ENCODE measurements around the gene PRDX5. TPM values are rescaled to one million over a fixed set of nuclear protein-coding genes. Genes with fewer than 3 reads are reported as not detected.

PRDX5 gene
- polyA plus RNA-seq, 1 donor, result 219 TPM

DNA sequence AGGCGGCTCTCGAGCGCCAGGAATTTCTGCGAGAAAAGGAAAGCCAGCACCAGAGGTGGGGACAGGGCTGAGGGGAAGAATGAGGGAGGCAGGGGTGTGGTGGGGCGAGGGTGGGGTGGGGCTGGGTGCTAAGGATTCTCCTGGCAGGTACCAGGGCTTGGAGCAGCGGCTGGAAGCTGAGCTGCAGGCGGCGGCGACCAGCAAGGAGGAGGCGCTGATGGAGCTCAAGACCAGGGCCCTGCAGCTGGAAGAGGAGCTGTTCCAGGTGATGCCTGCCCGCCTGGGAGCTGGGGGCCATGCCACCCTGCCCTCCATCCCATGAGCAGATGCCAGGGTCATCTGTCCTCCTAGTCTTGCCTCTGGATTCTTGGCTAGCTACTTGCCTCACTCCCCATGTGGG lies 31.5 kb downstream of the PRDX5 start:
- H3K27ac ChIP-seq (ENCODE audit: low read length), result no peak overlapping the region
- whole genome bisulfite sequencing (ENCODE audit: insufficient coverage, low lambda C conversion rate), result no CpG with 5 or more reads among the region's 11 CpGs
- no peaks in the 10 kb centered on the region for H3K27me3 ChIP-seq (ENCODE audit: control insufficient read depth, insufficient read depth, low read length)
- H3K9me3 ChIP-seq (ENCODE audit: control insufficient read depth, low read depth, low read length), result no peaks in the 10 kb centered on the region
- no peaks in the 10 kb centered on the region for H3K36me3 ChIP-seq (ENCODE audit: control insufficient read depth, insufficient read depth, low read length)
- no peak for DNase-seq
- H3K4me3 ChIP-seq (ENCODE audit: low read length), result no peak overlapping the region
- H3K4me1 ChIP-seq (ENCODE audit: control insufficient read depth, insufficient read depth, low read length), result peaks cover under 1% of the 10 kb centered on the region

- no peaks in the 10 kb centered on the region for H3K27me3 ChIP-seq (ENCODE audit: control insufficient read depth, insufficient read depth, low read length)
- H3K9me3 ChIP-seq (ENCODE audit: control insufficient read depth, low read depth, low read length), result no peaks in the 10 kb centered on the region
- H3K4me3 ChIP-seq (ENCODE audit: low read length), result no peak overlapping the region
- peaks cover 11% of the 10 kb centered on the region for H3K4me1 ChIP-seq (ENCODE audit: control insufficient read depth, insufficient read depth, low read length)
- WGBS (ENCODE audit: insufficient coverage, low lambda C conversion rate), result no CpG with 5 or more reads among the region's 18 CpGs
- DNase-seq, result no peak
- H3K27ac ChIP-seq (ENCODE audit: low read length), result no peak overlapping the region
- no peaks in the 10 kb centered on the region for H3K36me3 ChIP-seq (ENCODE audit: control insufficient read depth, insufficient read depth, low read length)
These were observed 33.3 kb downstream of the PRDX5 start for GRCh38 chr11:64351136-64351631.

DNA sequence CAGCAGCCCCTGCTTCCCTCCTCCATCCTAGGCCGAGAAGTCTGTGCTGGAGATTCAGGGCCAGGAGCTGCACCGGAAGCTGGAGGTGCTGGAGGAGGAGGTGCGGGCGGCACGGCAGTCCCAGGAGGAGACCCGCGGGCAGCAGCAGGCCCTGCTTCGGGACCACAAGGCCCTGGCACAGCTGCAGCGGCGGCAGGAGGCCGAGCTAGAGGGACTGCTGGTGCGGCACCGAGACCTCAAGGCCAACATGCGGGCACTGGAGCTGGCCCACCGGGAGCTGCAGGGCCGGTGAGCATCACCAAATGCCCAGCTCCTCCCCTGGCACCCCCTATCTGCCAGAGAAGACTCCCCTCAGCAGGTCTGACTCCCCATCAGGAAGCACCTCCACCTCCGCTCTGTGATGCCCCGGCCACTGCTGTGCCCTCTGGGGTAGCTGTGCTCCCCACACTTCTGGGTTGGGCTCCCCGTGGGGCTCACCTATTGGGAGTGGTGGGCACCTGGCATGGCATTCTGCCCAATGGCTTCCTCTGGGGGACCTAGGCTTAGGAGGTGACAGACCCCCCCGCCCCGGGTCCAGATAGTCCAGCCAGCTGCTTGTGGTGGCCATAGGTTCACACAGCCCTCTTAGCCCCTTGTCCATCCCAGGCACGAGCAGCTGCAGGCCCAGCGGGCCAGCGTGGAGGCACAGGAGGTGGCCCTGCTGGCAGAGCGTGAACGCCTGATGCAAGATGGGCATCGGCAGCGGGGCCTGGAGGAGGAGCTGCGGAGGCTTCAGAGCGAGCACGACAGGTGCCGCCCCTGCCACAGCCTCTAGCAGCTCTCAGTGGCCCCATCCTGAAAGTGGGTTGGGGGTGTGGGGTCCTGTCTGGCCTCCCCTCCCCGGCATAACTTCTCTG lies 34.4 kb downstream of the PRDX5 start:
- no peak overlapping the region for H3K27ac ChIP-seq (ENCODE audit: low read length)
- no peaks in the 10 kb centered on the region for H3K27me3 ChIP-seq (ENCODE audit: control insufficient read depth, insufficient read depth, low read length)
- no peaks in the 10 kb centered on the region for H3K9me3 ChIP-seq (ENCODE audit: control insufficient read depth, low read depth, low read length)
- no peak for DNase-seq
- H3K36me3 ChIP-seq (ENCODE audit: control insufficient read depth, insufficient read depth, low read length), result no peaks in the 10 kb centered on the region
- H3K4me3 ChIP-seq (ENCODE audit: low read length), result no peak overlapping the region
- H3K4me1 ChIP-seq (ENCODE audit: control insufficient read depth, insufficient read depth, low read length), result peaks cover 16% of the 10 kb centered on the region
- WGBS (ENCODE audit: insufficient coverage, low lambda C conversion rate), result no CpG with 5 or more reads among the region's 33 CpGs

DNA sequence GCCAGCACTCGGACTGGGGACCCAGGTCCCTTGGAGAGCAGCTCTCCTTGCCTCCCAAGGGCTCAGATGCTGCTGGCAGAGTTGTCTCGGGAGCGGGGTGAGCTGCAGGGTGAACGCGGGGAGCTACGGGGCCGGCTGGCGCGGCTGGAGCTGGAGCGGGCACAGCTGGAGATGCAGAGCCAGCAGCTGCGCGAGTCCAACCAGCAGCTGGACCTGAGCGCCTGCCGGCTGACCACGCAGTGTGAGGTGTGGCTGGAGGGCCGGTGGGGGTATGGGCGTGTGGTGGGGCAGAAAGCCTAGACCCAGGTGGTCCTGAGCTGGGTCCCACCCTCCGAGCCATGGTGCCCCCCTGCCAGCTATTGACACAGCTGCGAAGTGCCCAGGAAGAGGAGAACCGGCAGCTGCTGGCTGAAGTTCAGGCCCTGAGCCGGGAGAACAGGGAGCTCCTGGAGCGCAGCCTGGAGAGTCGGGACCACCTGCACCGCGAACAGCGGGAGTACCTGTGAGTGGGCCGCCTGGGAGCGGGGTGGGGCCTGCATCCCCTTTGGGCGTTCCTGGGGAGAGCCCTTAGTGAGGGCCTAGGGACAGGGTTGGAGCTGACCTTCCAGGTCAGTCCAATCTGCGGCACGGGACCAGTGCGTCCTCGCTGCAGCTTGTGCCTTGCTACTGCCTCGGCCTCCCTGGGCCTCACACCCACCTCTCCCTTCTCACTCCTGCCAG lies 35.2 kb downstream of the PRDX5 start:
- no peak for DNase-seq

GRCh38 chr11:64353715-64354506 lies 36.0 kb downstream of the PRDX5 start:
- WGBS (ENCODE audit: insufficient coverage, low lambda C conversion rate), result no CpG with 5 or more reads among the region's 20 CpGs

More for the DNA sequence above, 35.2 kb downstream of the PRDX5 start:
- Histone ChIP-seq H3K36me3 (ENCODE audit: control insufficient read depth, insufficient read depth, low read length) (no peaks in the 10 kb centered on the region), H3K27ac (ENCODE audit: low read length) (no peak overlapping the region), H3K27me3 (ENCODE audit: control insufficient read depth, insufficient read depth, low read length) (no peaks in the 10 kb centered on the region), H3K4me3 (ENCODE audit: low read length) (no peak overlapping the region), H3K4me1 (ENCODE audit: control insufficient read depth, insufficient read depth, low read length) (peaks cover 24% of the 10 kb centered on the region), H3K9me3 (ENCODE audit: control insufficient read depth, low read depth, low read length) (no peaks in the 10 kb centered on the region)
- no CpG with 5 or more reads among the region's 34 CpGs for WGBS (ENCODE audit: insufficient coverage, low lambda C conversion rate)

GRCh38 chr11:64355078-64355940 lies 37.4 kb downstream of the PRDX5 start:
- peak; percentile 84 to 90 for DNase-seq
- no CpG with 5 or more reads among the region's 23 CpGs for WGBS (ENCODE audit: insufficient coverage, low lambda C conversion rate)
- Histone ChIP-seq H3K27ac (ENCODE audit: low read length) (peak overlapping the region; percentile 49), H3K4me3 (ENCODE audit: low read length) (no peak overlapping the region), H3K9me3 (ENCODE audit: control insufficient read depth, low read depth, low read length) (no peaks in the 10 kb centered on the region), H3K27me3 (ENCODE audit: control insufficient read depth, insufficient read depth, low read length) (no peaks in the 10 kb centered on the region), H3K36me3 (ENCODE audit: control insufficient read depth, insufficient read depth, low read length) (no peaks in the 10 kb centered on the region), H3K4me1 (ENCODE audit: control insufficient read depth, insufficient read depth, low read length) (peaks cover 39% of the 10 kb centered on the region)

More at GRCh38 chr11:64353715-64354506, 36.0 kb downstream of the PRDX5 start:
- H3K4me3 ChIP-seq (ENCODE audit: low read length), result no peak overlapping the region
- no peaks in the 10 kb centered on the region for H3K9me3 ChIP-seq (ENCODE audit: control insufficient read depth, low read depth, low read length)
- H3K36me3 ChIP-seq (ENCODE audit: control insufficient read depth, insufficient read depth, low read length), result no peaks in the 10 kb centered on the region
- no peak overlapping the region for H3K27ac ChIP-seq (ENCODE audit: low read length)
- no peak for DNase-seq
- H3K27me3 ChIP-seq (ENCODE audit: control insufficient read depth, insufficient read depth, low read length), result no peaks in the 10 kb centered on the region
- peaks cover 29% of the 10 kb centered on the region for H3K4me1 ChIP-seq (ENCODE audit: control insufficient read depth, insufficient read depth, low read length)

- Histone ChIP-seq H3K4me1 (ENCODE audit: control insufficient read depth, insufficient read depth, low read length) (peaks cover 39% of the 10 kb centered on the region), H3K36me3 (ENCODE audit: control insufficient read depth, insufficient read depth, low read length) (peaks cover 12% of the 10 kb centered on the region), H3K27me3 (ENCODE audit: control insufficient read depth, insufficient read depth, low read length) (no peaks in the 10 kb centered on the region), H3K9me3 (ENCODE audit: control insufficient read depth, low read depth, low read length) (no peaks in the 10 kb centered on the region), H3K27ac (ENCODE audit: low read length) (peak overlapping the region; percentile 85), H3K4me3 (ENCODE audit: low read length) (no peak overlapping the region)
- DNase-seq, result peak in 1 of 2 donors; percentile 41
- WGBS (ENCODE audit: insufficient coverage, low lambda C conversion rate), result 60% methylated on average over 2 of the region's 25 CpGs
These were observed 38.8 kb downstream of the PRDX5 start for GRCh38 chr11:64356498-64357411.

DNA sequence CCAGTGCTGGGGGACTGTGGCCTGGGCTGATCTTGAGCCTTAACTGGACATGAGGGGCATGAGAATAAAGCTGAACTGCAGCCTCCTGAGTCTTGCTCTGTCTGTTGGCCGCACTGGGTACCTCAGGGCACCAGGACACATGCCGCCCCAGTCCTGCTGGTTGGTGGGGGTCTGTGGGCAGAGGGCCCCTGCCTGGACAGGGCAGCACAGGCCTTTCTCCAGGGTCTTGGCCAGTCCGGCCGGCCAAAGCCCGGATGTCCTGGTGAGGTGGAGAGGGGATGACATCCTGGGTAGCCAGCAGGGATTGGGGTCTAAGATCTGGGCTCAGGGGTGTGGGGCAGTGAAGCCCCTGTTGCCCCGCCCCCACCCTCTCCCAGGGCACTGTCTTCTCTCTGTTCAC lies 39.5 kb downstream of the PRDX5 start:
- Histone ChIP-seq H3K4me3 (ENCODE audit: low read length) (no peak overlapping the region), H3K9me3 (ENCODE audit: control insufficient read depth, low read depth, low read length) (no peaks in the 10 kb centered on the region), H3K36me3 (ENCODE audit: control insufficient read depth, insufficient read depth, low read length) (peaks cover 19% of the 10 kb centered on the region), H3K27me3 (ENCODE audit: control insufficient read depth, insufficient read depth, low read length) (no peaks in the 10 kb centered on the region), H3K27ac (ENCODE audit: low read length) (peak overlapping the region; percentile 85), H3K4me1 (ENCODE audit: control insufficient read depth, insufficient read depth, low read length) (peaks cover 39% of the 10 kb centered on the region)
- DNase-seq, result no peak
- no CpG with 5 or more reads among the region's 6 CpGs for whole genome bisulfite sequencing (ENCODE audit: insufficient coverage, low lambda C conversion rate)
